ENCODE measurements around the gene CAPRIN1.

CAPRIN1 gene, protein sequence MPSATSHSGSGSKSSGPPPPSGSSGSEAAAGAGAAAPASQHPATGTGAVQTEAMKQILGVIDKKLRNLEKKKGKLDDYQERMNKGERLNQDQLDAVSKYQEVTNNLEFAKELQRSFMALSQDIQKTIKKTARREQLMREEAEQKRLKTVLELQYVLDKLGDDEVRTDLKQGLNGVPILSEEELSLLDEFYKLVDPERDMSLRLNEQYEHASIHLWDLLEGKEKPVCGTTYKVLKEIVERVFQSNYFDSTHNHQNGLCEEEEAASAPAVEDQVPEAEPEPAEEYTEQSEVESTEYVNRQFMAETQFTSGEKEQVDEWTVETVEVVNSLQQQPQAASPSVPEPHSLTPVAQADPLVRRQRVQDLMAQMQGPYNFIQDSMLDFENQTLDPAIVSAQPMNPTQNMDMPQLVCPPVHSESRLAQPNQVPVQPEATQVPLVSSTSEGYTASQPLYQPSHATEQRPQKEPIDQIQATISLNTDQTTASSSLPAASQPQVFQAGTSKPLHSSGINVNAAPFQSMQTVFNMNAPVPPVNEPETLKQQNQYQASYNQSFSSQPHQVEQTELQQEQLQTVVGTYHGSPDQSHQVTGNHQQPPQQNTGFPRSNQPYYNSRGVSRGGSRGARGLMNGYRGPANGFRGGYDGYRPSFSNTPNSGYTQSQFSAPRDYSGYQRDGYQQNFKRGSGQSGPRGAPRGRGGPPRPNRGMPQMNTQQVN

DNA sequence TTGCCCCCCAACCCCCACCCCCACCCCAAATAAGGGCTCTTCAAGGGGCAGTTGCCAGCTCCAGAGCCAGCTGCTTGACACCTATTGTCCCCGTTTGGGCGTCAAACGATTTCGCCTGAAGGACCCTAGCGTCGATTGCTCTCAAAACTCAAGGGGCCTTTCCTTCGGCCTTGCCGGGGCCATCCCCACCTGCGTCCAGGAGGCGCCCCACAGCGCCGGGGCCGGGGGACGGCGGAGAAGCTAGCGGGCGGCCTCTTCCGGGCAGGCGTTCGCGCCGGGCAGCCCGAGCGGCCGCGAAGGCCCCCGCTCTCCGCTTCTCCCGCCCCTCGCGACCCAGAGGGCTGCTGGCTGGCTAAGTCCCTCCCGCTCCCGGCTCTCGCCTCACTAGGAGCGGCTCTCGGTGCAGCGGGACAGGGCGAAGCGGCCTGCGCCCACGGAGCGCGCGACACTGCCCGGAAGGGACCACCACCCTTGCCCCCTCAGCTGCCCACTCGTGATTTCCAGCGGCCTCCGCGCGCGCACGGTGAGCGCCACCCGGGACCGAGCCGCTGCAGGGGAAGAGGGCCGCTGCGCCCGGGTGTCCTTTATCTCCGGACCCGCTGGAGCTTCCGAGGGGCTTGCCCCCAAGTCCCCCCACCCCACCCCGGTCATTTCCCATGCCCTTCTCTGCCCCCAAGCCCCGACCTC is at the start of gene CAPRIN1:
CAPRIN1 (plus strand) TSS at position 383 of the 687 bp plus-strand sequence. CDS start 690 bp downstream, outside the sequence.
- DNase-seq (ENCODE audit: low read depth) = peak; percentile 66

DNA sequence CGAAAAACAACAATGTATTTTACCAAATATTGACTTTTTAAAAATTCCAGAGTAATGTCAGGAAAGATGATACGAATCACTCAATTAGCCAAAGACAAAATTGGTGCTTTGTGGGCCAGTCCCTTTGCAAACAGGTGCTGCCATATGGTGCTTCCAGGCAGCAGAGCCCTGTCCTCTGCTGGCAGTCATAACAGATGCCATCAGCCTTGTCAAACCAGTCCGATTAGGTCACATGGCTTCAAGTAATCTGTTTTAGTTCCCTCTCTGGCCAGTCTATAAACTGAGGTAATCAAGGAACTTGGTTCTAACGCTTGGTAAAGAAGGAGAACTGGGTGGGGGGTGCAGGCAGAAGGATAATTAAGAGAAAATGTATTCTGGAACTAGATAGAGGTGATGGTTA is 49.1 kb upstream of the CAPRIN1 start:
- DNase-seq (ENCODE audit: low read depth) = no peak

DNA sequence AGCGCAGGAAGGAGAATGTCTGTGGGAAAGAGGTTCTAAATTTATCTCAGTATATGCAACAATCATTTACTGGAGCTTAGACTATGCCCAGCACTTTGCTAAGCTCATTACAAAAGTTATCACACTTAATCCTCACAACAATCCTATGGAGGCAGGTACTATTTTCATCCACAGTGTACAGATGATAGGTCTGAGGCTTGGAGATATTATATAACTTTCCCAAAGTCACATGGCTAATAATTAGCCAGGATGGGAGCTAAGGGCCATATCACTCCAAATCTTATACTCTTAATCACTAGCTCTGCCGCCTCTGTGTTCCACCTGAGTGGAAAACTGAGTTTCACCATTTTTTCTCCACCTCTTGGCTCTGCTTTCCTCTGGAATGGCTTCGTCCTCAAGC is 47.3 kb upstream of the CAPRIN1 start:
- no peak for DNase-seq (ENCODE audit: low read depth)

DNA sequence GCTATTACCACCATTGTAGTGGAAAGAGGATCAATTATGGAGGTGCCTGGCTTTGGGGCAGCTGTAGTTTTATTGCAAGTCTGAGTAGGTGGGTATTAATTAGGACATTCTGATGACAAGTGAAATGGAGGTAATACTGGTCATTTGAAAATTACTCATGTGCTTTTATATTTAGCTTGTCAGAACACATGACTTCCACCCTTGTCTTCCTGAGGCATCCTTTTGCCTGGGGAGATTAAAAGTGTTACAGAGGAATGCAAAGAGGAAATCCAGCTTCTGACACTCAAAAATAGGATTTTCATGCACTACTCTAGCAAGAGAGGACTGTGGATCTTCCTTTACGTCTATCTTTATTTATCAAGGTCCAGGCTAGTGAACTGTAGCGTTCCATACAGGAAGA is 44.7 kb upstream of the CAPRIN1 start:
- no peak for DNase-seq (ENCODE audit: low read depth)

DNA sequence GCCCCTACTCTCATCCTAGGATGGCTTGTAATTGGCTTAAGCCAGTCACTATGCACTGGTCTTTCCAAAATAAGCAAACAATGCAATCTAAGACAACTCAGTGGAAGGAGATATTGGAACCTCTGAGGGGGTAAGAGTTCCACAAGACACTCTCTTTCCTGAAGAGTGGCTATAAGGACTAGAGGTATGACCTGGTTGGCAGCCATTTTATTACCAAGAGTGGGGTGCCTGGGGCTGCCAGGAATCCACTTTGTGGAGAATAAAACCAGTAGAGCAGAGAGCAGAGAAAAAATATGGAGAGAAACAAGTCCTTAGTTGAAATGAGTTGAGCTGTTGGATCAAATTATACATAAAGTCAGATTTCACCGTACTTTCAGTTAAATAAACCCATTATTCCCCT is 38.8 kb upstream of the CAPRIN1 start:
- DNase-seq (ENCODE audit: low read depth) = no peak

DNA sequence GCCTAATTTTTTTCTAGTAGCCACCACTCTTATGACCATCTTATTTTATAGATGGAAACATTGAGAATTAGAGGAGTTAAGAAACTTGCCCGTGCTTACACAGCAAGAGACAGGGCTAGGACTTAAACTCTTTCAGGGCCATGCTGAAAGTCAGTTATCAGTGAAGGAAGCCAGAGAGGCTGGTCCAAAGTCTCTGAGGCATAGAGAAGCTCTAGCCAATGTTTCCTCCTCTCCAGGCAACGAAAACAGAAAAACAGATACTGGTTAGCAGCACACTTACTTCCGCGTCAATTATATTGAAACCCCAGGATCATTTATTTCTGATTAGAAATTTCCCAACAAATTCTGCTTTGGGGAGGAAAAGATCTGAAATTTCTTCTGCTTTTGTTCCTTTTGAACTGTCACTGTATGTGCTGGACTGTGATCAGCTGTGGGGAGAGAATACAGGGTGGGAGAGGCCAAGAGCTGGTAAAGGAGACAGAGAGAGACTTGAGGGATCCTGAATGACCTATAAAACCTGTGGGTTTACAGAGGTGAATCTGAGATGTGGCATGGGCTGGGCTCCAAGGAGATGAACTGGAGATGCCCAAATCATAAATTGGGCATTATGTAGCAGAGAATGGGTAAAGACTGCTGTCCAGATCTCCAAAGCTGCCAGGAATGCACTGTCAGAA is 37.5 kb upstream of the CAPRIN1 start:
- no peak for DNase-seq (ENCODE audit: low read depth)

DNA sequence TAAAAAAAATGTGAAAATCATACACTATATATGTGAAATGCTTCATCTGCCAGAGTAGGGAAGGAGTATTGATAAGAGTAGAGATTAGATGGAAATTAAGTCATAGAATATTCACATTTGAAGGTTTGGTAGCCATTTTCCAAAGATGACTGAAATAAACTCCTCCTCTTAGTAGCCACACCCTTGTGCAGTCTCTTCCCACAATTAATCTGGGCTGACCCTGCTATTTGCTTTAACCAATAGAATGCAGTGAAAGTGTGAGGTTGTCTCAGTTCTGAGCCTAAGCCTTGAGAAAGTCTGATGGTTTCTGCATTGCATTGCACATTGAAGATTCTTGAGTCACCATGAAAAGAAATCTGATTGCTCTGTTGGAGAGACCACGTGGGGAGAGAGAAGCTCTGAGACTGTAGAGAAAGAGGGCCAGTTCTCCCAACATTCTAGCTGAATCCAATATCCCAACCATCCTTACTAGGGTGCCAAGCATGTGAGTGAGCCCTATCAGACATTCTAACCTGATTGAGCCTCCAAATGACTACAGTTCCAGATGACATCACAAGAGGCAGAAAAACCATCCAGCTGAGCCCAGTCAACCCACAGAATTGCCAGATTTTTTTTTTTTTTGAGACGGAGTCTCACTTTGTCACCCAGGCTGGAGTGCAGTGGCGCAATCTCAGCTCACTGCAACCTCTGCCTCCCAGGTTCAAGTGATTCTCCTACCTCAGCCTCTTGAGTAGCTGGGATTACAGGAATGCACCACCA is 29.4 kb upstream of the CAPRIN1 start:
- no peak for DNase-seq (ENCODE audit: low read depth)

DNA sequence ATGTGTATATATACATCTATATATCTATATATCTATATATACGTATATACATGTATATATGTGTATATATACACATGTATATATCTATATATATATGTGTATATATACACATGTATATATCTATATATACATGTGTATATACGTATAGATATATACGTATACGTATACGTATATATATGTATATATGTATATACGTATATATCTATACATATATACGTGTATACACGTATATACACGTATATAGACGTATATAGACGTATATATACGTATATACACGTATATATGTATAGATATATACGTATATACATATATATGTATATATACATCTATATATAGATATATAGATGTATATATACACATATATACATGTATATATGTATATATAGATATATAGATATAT is 25.1 kb upstream of the CAPRIN1 start:
- DNase-seq (ENCODE audit: low read depth) = no peak

DNA sequence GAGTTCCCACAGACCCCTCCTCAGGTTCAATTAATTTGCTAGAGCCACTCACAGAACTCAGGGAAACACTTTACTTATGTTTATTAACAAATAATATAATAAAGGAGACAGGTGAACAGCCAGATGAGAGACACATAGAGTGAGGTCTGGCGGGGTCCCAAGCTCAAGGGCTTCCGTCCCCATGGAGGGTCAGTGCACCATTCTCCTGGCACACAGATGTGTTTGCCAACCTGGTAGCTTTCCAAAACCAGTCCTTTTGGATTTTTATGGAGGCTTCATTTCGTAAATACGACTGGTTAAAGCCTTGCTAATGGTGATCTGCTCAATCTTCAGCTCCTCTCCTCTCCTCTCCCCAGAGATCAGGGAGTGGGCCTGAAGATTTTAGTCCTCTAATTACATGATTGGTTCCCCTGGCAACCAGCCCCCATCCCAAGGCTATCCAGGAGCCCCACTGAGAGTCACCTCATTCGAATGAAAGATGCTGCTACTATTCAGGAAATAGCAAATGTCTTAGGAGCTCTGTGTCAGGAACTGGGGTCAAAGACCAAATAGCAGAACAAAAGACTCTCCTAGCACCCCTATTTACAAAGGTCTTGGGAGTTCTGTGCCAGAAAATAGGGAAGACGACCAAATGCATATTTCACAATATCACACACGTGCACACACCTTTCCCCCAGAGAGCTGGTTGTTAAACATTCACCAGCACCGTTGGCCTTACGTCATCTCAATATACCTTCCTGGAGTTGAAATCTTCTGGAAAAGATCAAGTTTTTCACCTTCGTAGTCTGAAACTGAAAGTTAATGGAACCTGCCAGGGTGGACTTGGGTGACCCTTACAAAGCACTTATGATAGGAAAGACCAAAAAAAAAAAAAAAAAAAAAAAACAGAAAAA is 23.8 kb upstream of the CAPRIN1 start:
- DNase-seq (ENCODE audit: low read depth) = no peak

DNA sequence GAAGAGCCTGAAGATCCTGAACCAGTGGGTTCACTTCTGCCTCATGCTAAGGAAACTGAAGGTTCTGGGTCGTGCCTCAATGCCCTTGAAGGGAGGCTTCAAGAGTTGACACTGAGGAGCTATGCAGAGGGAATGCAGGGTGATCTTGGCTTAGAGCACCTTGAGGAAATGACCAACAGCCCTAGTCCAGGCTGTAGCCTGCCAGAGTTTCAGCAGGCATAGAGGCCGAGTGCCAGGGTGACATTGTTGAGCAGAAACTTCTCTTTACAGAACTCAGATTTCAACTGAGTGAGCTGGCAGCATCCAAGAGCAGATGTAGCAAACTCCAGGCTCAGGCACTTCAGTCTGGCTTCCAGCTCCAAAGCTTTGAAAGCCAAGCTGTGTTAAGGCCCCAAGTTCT is 23.1 kb upstream of the CAPRIN1 start:
- DNase-seq (ENCODE audit: low read depth) = peak; percentile 36

DNA sequence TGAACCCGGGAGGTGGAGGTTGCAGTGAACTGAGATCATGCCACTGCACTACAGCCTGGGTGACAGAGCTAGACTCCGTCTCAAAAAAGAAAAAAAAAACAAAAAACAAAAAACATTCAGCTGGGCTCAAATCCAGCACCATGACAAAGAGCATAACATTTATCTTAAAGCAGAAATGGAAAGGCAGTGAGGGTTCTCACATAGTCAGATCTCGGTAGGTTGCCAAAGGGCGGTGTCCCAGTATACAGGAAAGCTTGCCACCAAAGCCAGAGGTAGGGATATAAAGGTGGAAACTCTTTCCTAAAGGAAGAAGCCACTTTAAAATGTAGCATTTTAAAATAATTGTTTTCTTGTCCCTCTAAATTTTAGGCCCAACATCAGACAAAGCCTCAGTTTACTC is 22.4 kb upstream of the CAPRIN1 start:
- DNase-seq (ENCODE audit: low read depth) = no peak

DNA sequence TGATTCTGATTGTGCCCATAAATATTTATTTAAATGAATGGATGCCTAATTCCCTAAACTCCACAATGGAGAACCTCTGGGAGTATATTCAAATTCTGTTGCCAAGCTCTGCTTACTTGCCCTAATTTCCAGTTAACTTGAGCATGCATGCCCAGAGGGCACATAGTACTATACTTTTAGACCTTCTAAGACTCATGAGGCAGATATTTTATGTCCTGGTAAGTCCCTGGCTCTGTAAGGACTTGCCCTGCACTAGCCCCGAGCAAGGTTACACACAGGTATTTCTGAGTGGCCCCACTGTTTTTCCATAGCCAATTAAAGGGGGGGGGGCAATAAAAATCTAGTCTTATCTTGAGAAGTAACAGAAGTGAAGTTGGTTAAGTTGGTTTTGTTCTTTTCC is 21.1 kb upstream of the CAPRIN1 start:
- no peak for DNase-seq (ENCODE audit: low read depth)

DNA sequence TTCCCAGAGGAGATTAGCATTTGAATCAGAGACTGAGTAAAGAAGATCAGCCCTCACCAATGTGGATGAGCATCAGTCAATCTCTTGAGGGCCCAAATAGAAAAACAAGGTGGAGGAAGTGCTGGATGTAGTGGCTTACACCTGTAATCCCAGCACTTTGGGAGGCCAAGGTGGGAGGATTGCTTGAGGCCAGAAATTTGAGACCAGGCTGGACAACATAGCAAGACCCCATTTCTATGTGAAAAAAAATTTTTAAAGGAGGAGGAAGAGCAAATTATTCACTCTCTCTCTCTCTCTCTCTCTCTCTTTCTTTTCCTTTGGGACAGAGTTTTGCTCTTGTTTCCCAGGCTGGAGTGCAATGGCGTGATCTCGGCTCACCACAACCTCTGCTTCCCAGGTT is 18.1 kb upstream of the CAPRIN1 start:
- no peak for DNase-seq (ENCODE audit: low read depth)

DNA sequence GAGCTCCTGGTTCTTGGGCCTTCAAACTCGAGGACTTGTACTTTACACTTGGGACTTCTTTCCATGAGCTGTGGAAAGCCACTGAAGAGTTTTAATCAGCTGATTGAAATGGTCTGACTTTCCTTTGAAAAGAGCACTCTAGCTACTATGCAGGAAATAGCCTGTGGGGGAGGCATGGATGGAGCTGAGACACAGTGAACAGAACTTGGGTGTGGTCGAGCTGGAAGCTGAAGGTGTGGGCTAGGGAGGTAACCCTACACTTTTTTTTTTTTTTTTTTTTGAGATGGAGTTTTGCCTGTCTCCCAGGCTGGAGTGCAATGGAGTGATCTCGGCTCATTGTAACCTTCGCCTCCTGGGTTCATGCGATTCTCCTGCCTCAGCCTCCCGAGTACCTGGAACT is 17.5 kb upstream of the CAPRIN1 start:
- DNase-seq (ENCODE audit: low read depth) = no peak

DNA sequence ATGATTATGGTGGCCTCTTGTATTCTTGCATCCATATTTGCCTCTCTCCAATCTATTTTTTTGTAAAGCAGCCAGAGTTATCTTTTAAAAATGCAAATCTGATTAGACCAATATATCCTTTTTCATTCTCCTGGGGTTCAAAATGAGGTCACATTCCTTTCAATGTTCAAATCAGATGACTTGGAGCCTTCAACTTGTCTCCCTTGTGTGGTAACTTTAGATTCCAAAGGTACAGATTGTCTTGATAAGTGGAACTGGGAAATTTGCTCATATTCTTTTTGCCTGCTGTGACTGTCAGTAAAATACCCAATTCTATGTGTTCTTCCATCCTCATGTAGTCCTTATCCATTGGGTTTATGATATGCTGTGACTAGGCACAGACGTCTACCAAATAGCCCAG is 15.1 kb upstream of the CAPRIN1 start:
- no peak for DNase-seq (ENCODE audit: low read depth)

DNA sequence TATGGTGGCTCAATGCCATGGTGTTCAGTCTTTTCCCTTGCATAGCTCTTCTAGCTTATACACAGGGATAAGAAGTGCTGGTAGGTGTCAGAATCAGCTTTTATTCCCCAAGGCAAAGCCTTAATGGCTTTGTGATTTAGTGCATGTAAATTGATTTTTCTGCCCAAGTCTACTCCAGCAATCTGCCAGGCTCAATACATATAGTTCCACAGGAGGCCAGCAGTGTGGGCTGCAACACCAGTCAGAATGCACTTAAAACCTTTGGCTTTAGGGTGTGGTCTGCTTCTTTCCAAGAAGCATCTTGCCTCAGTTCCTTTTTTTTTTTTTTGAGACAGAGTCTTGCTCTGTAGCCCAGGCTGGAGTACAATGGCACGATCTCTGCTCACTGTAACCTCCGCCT is 14.5 kb upstream of the CAPRIN1 start:
- DNase-seq (ENCODE audit: low read depth) = no peak

DNA sequence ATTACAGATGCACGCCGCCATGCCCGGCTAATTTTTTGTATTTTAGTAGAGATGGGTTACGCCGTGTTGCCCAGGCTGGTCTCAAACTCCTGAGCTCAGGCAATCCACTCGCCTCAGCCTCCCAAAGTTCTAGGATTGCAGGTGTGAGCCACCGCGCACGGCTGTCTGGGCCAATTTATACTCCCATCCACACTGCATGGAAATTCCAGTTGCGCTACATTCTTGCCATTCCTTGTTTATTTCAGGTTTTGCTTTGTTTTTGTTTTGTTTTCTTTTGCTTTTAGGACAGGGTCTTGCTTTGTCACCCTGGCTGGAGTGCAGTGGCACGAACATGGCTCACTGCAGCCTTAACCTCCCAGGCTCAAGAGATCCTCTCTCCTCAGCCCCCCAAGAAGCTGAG is 11.0 kb upstream of the CAPRIN1 start:
- DNase-seq (ENCODE audit: low read depth) = no peak

DNA sequence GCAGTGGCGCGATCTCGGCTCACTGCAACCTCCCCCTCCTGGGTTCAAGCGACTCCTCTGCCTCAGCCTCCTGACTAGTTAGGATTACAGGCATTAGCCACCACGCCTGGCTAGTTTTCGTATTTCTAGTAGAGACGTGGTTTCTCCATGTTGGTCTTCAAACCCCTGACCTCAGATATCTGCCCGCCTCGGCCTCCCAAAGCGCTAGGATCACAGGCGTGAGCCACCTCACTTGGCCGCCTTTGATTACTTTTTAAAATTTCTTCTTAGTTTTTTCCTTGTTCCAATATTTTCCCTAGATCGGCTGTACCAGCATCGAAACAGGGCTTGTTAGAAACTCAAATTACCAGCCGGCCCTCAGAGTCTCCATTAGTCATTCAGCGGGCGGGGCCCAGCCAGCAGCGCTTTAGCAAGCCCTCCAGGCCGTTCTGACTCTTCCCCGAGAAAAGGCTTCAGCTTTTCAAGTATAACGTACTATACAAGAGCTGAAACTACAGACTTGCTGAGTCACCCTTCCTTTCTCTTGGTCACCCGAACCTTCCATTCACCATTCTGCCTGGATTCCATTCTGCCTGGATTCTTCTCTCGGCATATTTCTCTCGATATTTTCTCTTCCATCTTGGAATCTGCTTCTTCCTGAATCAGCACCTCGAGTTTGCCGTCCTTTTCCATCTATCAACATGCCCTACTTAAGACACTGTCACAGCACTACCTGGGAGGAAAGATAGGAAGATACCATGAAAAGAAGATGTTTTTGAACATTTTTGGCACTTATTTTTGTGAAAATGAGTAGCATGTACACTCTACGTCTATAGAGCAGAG is 6.7 kb upstream of the CAPRIN1 start:
- peak; percentile 83 for DNase-seq (ENCODE audit: low read depth)

DNA sequence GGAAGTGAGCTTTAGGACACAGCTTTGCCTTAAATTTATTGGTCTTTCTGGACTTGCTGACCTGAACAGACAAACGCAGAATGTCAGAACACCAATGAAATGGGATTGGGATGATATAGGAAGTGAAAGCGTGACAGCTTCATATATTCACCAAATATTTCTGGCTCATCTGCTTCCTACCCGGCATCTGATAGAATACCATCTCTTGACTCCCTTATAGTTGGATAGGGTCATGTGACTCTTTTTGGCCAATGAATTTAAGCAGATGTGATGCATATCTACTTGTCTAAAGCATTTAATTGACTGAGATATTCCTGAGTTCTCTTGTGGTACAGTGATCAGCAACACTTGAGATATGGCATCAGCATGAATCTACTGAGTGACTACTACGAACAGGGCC is 2.5 kb upstream of the CAPRIN1 start:
- no peak for DNase-seq (ENCODE audit: low read depth)
